Neural crest cell (in vitro differentiated cells): ENCODE results near the gene RAB8A. TPM values are rescaled to one million over a fixed set of nuclear protein-coding genes. Genes with fewer than 3 reads are reported as not detected.

Experiments used
- DNase-seq: peaks from one replicate; pipeline ENCODE4 v3.0.0; 2021; ENCODE audit warnings: low read depth, mixed read lengths, low spot score
- H3K27ac Mint-ChIP-seq: one replicate; pipeline ENCODE4 v1.8.0; 2021; ENCODE audit warnings: mild to moderate bottlenecking, mixed read lengths; ENCODE audit not compliant: unreplicated experiment
- H3K27me3 Mint-ChIP-seq: 2 replicates; pipeline ENCODE4 v1.8.0; 2021; ENCODE audit warnings: low read depth, mild to moderate bottlenecking, mixed read lengths
- H3K36me3 Mint-ChIP-seq: 2 replicates; pipeline ENCODE4 v1.8.0; 2021; ENCODE audit warnings: low read depth, mild to moderate bottlenecking, mixed read lengths
- H3K4me1 Mint-ChIP-seq: 2 replicates; pipeline ENCODE4 v1.8.0; 2021; ENCODE audit warnings: mixed read lengths
- H3K4me3 Mint-ChIP-seq: one replicate; pipeline ENCODE4 v1.8.0; 2021; ENCODE audit warnings: mild to moderate bottlenecking, mixed read lengths
- H3K9me3 Mint-ChIP-seq: 2 replicates; pipeline ENCODE4 v1.8.0; 2021; ENCODE audit warnings: mixed read lengths
- CTCF ChIP-seq: fragments of 200-600 bp; sonication (generic); conservative IDR thresholded peaks from 2 replicates; pipeline ENCODE4 v1.5.0; 2021; ENCODE audit warnings: antibody characterized with exemption, mild to moderate bottlenecking
- total RNA-seq: library from RNA; stranded (reverse); gene quantifications from 2 replicates; pipeline ENCODE4 v1.2.1, GENCODE V29; 2021

RAB8A gene
- total RNA-seq, 1 donor from 2014 or later, result 88.9 TPM

GRCh38 chr19:16121141-16121540 is 9.5 kb downstream of the RAB8A start:
- H3K27ac Mint-ChIP-seq, result no peak overlapping the region
- H3K4me3 Mint-ChIP-seq, result no peak overlapping the region
- H3K36me3 Mint-ChIP-seq, result no peaks in the 10 kb centered on the region
- TF ChIP-seq CTCF, result no peak
- DNase-seq, result no peak
- H3K27me3 Mint-ChIP-seq, result no peaks in the 10 kb centered on the region
- no peaks in the 10 kb centered on the region for H3K9me3 Mint-ChIP-seq
- no peaks in the 10 kb centered on the region for H3K4me1 Mint-ChIP-seq

GRCh38 chr19:16121967-16122366 is 10.3 kb downstream of the RAB8A start:
- no peak for DNase-seq
- Mint-ChIP-seq H3K4me3 (no peak overlapping the region), H3K9me3 (no peaks in the 10 kb centered on the region), H3K27ac (no peak overlapping the region), H3K4me1 (no peaks in the 10 kb centered on the region), H3K27me3 (no peaks in the 10 kb centered on the region), H3K36me3 (no peaks in the 10 kb centered on the region)
- TF ChIP-seq CTCF, result no peak

- no peaks in the 10 kb centered on the region for H3K27me3 Mint-ChIP-seq
- no peaks in the 10 kb centered on the region for H3K9me3 Mint-ChIP-seq
- TF ChIP-seq CTCF, result no peak
- no peak overlapping the region for H3K4me3 Mint-ChIP-seq
- no peak overlapping the region for H3K27ac Mint-ChIP-seq
- peaks cover 9% of the 10 kb centered on the region for H3K36me3 Mint-ChIP-seq
- DNase-seq, result no peak
- no peaks in the 10 kb centered on the region for H3K4me1 Mint-ChIP-seq
Observed at GRCh38 chr19:16124953-16125352, 13.3 kb downstream of the RAB8A start.

DNA sequence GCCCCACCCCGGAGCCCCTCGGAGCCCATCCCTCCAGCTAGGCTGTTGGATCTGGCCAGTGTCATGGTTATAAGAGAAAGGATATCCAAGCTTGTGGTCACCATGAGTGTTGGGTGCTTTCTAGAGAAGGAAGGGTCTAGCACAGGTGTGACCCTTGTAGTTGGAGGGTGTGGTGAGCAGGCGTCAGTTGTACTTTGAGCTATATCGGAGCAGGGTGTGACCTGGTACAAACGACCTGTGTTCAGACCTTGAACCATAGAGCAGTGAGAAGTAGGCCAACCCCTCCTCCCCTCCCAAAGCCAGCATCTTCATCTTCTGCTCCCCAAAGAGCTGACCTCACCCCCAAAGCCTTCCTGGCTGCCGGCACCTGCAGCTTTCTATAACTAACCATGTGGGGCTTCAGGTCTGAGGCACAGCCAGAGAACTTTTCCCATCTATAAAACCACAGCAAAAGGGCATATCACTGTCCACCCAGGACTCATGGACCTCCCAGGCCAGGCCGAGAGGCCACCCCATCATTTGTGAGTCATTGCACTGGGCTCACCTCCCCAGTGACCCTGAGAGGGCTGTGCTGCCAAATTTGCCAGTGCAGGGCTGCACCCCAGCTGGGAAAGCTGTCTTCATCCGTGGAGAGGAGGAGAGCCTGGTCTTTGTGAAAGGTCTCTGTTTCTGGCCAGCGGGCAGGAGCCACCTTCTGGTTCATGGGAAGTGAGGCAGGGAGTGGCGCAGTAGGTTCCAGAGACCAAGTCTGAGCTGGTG is 14.2 kb downstream of the RAB8A start:
- no peaks in the 10 kb centered on the region for H3K9me3 Mint-ChIP-seq
- H3K4me3 Mint-ChIP-seq, result no peak overlapping the region
- TF ChIP-seq CTCF, result no peak
- H3K4me1 Mint-ChIP-seq, result no peaks in the 10 kb centered on the region
- no peaks in the 10 kb centered on the region for H3K27me3 Mint-ChIP-seq
- no peak for DNase-seq
- peaks cover 13% of the 10 kb centered on the region for H3K36me3 Mint-ChIP-seq
- no peak overlapping the region for H3K27ac Mint-ChIP-seq

- DNase-seq, result no peak
- Mint-ChIP-seq H3K27ac (no peak overlapping the region), H3K4me1 (no peaks in the 10 kb centered on the region), H3K4me3 (no peak overlapping the region), H3K36me3 (peaks cover 24% of the 10 kb centered on the region), H3K27me3 (no peaks in the 10 kb centered on the region), H3K9me3 (peaks cover 9% of the 10 kb centered on the region)
- no peak for TF ChIP-seq CTCF
Observed at GRCh38 chr19:16127080-16127479, 15.4 kb downstream of the RAB8A start.
